Lung microvascular endothelial cell (primary cell): Measurements from ENCODE around the gene JPH2. TPM values are rescaled to one million over a fixed set of nuclear protein-coding genes. Genes with fewer than 3 reads are reported as not detected.

ENCODE experiments used
- DNase-seq, 2 donors: peaks; one replicate each; pipeline versions ENCODE4 v3.0.0 to v3.0.0-alpha.2; 2010; ENCODE audit warnings: low read depth in 2 of 2
- total RNA-seq: library from RNA; depleted of rRNA; stranded (reverse); fragments of >200 nt; gene quantifications from 2 replicates; pipeline ENCODE4 v1.2.1, GENCODE V29; 2014

Gene JPH2
- total RNA-seq, 1 donor from 2014 or later, result not detected

DNA sequence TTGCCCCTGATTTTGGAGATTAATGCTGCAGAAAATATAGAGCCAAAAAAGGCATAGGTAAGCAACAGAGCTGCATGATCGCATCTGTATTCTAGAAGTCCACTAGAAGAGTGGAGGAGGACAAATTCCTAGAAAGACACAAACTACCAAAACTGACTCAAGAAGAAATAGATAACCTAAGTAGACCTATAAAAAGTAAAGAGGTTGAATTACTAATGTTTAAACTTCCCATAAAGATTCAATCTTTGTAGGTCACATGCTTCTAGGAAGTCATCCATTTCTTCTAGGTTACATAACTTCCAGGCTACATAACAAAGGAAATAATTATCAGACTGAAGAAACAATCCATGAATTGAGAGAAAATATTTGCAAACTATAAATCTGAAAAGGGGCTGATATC lies 84.4 kb downstream of the JPH2 start:
- no peak for DNase-seq

- DNase-seq, result no peak
Observed at GRCh38 chr20:44099832-44100231, 87.2 kb downstream of the JPH2 start.

DNA sequence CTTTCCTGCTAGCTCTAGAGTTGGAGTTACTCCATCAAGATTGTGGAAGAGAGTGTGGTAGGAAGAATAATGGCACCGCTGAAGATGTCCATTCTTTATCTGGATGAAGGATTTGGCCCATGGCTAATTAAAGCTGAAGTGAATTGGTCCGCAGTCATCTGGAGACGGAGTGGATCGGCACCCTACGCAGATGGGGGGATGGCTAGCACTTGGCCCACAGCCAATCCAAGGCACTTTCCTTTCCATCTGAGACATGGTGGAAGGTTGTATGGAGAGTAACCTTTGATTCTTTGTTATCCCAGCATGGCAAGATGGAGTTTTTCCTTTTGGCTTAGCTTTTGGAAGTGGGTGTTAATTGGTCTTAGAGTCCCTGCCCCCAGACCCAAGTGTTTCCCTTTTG lies 88.3 kb downstream of the JPH2 start:
- DNase-seq, result no peak

DNA sequence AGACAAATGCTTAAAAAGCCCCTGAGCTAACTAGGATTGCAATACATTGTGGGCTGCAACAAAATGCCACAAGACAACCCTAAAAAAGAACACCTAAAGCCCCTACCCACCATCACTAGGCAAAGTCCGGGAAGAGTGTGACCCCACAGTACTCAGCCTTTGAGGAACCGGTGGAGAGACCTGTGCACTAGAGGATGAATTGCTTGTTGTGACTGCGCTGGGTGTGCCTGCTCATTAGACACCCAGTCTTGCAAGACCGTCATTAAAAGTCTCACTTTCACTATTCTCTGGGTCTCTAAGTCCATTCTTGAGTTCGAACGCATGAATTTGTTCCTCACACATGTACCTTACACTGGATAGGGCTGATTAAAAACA lies 88.7 kb downstream of the JPH2 start:
- DNase-seq, result no peak

- peak; percentile 36 to 66 for DNase-seq
Observed at GRCh38 chr20:44097521-44098255, 89.3 kb downstream of the JPH2 start.

GRCh38 chr20:44095831-44096230 lies 91.2 kb downstream of the JPH2 start:
- DNase-seq, result no peak

DNA sequence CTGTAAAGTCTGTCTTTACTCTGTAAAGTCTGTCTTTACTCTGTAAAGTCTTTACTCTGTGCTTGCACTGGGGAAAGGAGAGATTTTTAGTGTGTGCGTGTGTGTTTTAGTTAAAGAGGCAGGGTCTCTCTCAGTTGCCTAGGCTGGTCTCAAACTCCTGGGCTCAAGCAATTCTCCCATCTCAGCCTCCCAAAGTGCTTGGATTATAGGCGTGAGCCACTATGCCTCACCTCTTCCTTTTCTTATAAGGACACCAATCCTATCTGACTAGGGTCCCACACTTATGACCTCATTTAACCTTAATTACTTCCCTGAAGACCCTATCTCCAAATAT lies 93.8 kb downstream of the JPH2 start:
- no peak for DNase-seq

GRCh38 chr20:44092551-44093248 lies 94.3 kb downstream of the JPH2 start:
- DNase-seq, result peak; percentile 65 to 67

- no peak for DNase-seq
Observed at GRCh38 chr20:44091026-44091425, 96.0 kb downstream of the JPH2 start.

DNA sequence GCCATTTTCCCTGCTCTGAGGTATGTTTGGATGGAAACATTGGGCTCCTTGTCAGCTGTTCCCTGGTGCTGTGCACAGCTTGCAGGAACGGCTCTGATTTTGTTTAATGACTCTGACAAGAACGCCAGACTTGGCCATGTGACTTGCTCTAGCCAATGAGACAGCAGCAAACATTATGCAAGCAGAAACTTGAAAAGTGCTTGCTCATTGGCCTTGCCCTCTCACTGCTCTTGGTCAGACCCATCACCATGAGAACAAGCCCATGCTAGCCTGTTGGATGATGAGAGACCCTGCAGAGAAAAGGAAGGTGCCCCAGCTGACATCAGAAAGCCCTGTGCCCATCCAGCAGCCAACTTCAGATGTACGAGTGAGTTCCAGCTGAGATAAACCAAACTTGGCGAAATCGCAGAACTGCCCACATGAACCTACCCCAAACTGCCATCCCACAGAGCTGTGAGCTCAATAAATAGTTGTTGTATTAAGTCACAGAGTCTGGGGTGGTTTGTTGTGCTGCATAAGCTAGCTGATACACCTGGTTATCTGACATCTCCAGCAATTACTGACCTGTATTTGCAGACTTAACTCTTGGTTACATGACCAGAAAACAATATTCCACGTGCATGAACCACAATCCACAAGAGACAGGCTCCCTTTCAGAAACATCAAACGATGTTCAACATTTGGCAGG lies 96.9 kb downstream of the JPH2 start:
- peak; percentile 14 to 60 for DNase-seq

DNA sequence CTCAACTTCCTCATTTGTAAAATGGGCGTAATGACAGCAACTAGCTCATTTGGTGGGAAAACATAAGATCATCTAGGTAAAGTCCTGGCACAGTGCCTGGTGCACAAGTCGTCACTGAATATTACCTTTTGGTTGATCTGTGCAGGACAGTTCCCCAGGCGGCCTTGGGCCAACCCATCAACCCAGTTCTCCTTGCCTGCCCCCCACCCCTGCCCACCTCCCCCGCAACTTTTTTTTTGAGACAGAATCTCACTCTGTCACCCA lies 99.2 kb downstream of the JPH2 start:
- DNase-seq, result no peak

DNA sequence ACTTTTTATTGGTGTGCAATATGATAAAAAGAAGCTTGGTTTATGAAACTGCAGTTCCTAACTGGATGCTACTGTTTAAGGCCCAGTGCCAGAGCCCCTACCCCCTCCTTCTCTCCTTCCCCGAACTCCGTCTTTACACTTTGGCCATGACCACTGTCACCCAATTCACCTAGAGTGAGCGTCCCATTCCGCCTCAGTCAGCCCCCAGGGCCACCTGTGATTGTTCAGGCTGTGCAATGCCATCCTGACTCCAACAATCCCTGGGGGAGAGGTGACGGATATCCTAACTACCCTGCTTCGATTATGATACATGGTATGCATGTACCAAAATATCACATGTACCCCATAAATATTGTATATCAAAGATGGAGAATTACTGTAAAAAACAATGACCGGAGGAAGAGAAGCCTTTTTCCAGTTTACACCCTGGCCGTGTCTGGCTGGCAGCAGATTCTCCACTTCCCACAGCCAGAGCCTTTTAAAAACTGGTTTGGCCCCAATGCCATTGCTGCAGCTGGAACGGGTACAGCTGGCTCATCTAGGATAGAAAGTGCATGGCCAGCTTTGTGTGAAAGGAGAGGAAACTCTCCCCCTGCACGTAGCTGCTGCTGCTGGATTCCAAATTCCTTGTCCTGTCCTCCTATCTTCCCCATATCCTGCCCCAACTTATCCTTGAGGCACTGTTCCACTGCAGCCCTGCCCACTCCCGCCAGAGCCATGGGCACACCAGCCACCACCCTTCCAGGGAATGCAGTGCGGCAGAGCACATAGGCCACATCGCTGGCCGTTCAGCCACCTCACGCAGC lies 99.7 kb downstream of the JPH2 start:
- DNase-seq, result no peak

DNA sequence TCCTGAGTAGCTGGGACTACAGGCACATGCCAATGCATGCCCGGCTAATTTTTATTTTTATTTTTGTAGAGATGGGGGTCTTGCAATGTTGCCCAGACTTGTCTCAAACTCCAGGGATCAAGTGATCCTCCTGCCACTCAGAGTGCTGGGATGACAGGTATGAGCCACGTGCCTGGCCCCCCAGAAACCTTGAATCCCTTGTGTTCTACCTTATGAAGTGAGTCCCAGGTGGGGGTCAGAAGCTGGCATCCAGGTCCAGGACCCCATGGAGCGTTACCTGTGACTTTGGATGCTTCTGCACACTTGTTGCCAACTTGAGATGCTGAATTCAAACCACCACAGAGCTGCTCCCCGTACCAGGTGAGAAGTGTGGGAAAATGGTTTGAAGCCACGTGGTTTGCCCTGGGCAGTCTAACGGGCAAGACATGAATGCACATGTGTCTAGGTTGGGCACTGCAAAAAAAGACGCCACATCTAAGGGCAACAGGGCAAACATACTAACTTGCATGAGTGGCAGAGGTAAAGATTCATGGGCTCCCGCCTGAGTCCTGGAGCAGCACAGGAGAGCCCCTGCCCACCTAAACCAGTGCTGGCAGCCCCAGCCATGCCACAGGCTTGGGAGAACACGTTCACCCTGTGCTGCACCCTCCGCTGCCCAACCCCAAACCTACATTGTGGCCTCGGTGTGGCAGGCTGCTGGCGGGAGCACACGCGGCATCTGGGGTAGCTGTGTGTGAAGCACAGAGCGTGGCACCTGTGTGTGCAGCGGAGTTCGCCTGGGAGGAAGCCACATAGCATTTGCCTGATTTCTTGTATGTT lies 101.2 kb downstream of the JPH2 start:
- DNase-seq, result no peak

DNA sequence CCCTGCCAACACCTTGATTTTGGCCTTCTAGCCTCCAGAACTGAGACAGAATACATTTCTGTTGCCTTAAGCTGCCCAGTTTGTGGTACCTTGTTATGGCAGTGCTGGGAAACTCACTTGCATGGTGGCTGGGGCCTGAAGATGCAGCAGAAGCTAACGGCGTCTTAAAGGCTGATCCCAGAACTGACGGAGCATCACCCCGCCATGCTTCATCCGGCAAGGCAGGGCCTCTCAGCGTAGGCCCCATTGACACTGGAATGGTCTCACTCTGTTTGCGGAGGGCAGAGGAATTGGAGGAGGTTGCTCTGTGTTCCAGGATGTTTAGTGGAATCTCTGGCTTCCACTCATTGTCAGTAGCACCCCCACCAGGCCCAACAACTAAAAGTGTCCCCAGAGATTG lies 102.1 kb downstream of the JPH2 start:
- DNase-seq, result no peak

GRCh38 chr20:44084439-44084838 lies 102.5 kb downstream of the JPH2 start:
- no peak for DNase-seq

- peak in 1 of 2 donors; percentile 35 for DNase-seq
Observed at GRCh38 chr20:44083220-44083933, 103.6 kb downstream of the JPH2 start.

DNA sequence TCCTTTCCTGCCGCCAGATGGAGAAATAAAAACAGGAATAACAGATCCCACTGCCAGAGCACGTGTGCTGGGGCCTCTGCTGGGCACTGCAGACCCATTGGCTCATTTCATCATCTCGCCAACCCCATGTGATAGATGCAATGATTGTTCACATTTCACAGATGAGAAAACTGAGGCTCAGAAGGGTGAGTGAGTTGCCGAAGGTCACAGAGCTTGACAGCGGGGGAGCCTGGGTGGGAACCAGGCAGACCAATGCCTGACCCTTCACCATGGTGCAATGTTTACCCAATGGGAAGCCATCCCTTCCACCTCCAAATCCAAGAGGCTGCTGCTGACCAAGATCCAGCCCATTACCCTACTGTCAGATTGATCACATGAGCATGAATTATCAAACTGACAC lies 105.1 kb downstream of the JPH2 start:
- peak in 1 of 2 donors; percentile 33 for DNase-seq

- DNase-seq, result no peak
Observed at GRCh38 chr20:44081476-44081875, 105.5 kb downstream of the JPH2 start.

- peak; percentile 83 to 84 for DNase-seq
Observed at GRCh38 chr20:44080646-44081267, 106.2 kb downstream of the JPH2 start.

GRCh38 chr20:44080064-44080463 lies 106.9 kb downstream of the JPH2 start:
- peak in 1 of 2 donors; percentile 15 for DNase-seq
